Measurements from ENCODE around the gene ZCCHC8.

Gene ZCCHC8

GRCh38 chr12:122500685-122501488 is at the start of gene ZCCHC8:
TSS of gene ZCCHC8 (minus strand) at chr12:122500932. CDS start at chr12:122500840, 92 bp downstream.
- peak within 1 kb of the TSS; percentile 92 to 99 for H3K27ac ChIP-seq
- H3K4me1 ChIP-seq = peaks cover 0 to 29% (median 18%) of the 10 kb centered on the region in 4 donors
- peak; percentile 97 to 98 for DNase-seq
- no peaks in the 10 kb centered on the region for H3K9me3 ChIP-seq
- peak; percentile 11 to 43 for TF ChIP-seq CTCF (IDR thresholded peaks at IDR 0.05)
- intact Hi-C loops (cut with DNase I; ENCODE audit: low total_unique reads) = loop anchor here (2.0 kb wide), 1 partner anchor 26 kb away; the partner anchor contains the start of genes KNTC1 and RSRC2
- H3K4me3 ChIP-seq = peak within 1 kb of the TSS; percentile 63 to 76
- no peaks in the 10 kb centered on the region for H3K27me3 ChIP-seq
- H3K36me3 ChIP-seq = peaks cover 37 to 40% (median 40%) of the 10 kb centered on the region in 3 donors

- no peak overlapping the region for H3K27ac ChIP-seq
- no peaks in the 10 kb centered on the region for H3K27me3 ChIP-seq
- DNase-seq = no peak
- no peak for TF ChIP-seq CTCF (IDR thresholded peaks at IDR 0.05)
- H3K4me3 ChIP-seq = no peak overlapping the region
- H3K4me1 ChIP-seq = no peaks in the 10 kb centered on the region
- intact Hi-C loops (cut with DNase I; ENCODE audit: low total_unique reads) = no loop called here
- no peaks in the 10 kb centered on the region for H3K9me3 ChIP-seq
- H3K36me3 ChIP-seq = peaks cover 12 to 47% (median 15%) of the 10 kb centered on the region in 3 donors
Observed at GRCh38 chr12:122547330-122547729, 46.6 kb upstream of the ZCCHC8 start.

GRCh38 chr12:122545855-122546254 is 45.1 kb upstream of the ZCCHC8 start:
- no peak overlapping the region for H3K27ac ChIP-seq
- DNase-seq = no peak
- H3K4me3 ChIP-seq = no peak overlapping the region
- intact Hi-C loops (cut with DNase I; ENCODE audit: low total_unique reads) = no loop called here
- H3K4me1 ChIP-seq = no peaks in the 10 kb centered on the region
- H3K27me3 ChIP-seq = no peaks in the 10 kb centered on the region
- peaks cover 4 to 45% (median 7%) of the 10 kb centered on the region in 3 donors for H3K36me3 ChIP-seq
- TF ChIP-seq CTCF (IDR thresholded peaks at IDR 0.05) = no peak
- H3K9me3 ChIP-seq = no peaks in the 10 kb centered on the region

- Histone ChIP-seq H3K27me3 (no peaks in the 10 kb centered on the region), H3K36me3 (peaks cover 0 to 41% (median 4%) of the 10 kb centered on the region in 3 donors), H3K27ac (no peak overlapping the region), H3K9me3 (no peaks in the 10 kb centered on the region), H3K4me3 (no peak overlapping the region), H3K4me1 (no peaks in the 10 kb centered on the region)
- no peak for TF ChIP-seq CTCF (IDR thresholded peaks at IDR 0.05)
- intact Hi-C loops (cut with DNase I; ENCODE audit: low total_unique reads) = no loop called here
- no peak for DNase-seq
Observed at GRCh38 chr12:122544537-122544936, 43.8 kb upstream of the ZCCHC8 start.

- H3K4me3 ChIP-seq = no peak overlapping the region
- TF ChIP-seq CTCF (IDR thresholded peaks at IDR 0.05) = no peak
- no peaks in the 10 kb centered on the region for H3K9me3 ChIP-seq
- intact Hi-C loops (cut with DNase I; ENCODE audit: low total_unique reads) = no loop called here
- DNase-seq = no peak
- peaks cover under 1 to 30% (median 7%) of the 10 kb centered on the region in 3 donors for H3K36me3 ChIP-seq
- H3K4me1 ChIP-seq = no peaks in the 10 kb centered on the region
- no peak overlapping the region for H3K27ac ChIP-seq
- no peaks in the 10 kb centered on the region for H3K27me3 ChIP-seq
Observed at GRCh38 chr12:122538496-122538895, 37.8 kb upstream of the ZCCHC8 start.
